ENCODE data around the gene MPV17L2.

MPV17L2 gene

GRCh38 chr19:18211683-18212082 is 18.7 kb downstream of the MPV17L2 start:
- Histone ChIP-seq H3F3A (ENCODE audit: control insufficient read depth, insufficient read depth) (peaks cover 6% of the 10 kb centered on the region), H3K79me2 (ENCODE audit: control insufficient read depth, low read length) (no peaks in the 10 kb centered on the region), H3K4me3 (ENCODE audit: low read length) (no peak overlapping the region), H4K20me1 (ENCODE audit: control insufficient read depth, insufficient read depth, low read depth, low read length) (no peaks in the 10 kb centered on the region), H3K27me3 (ENCODE audit: control insufficient read depth, low read length) (peaks cover 21% of the 10 kb centered on the region), H3K4me2 (ENCODE audit: low read length) (no peak overlapping the region), H3K9me2 (replicated peaks; ENCODE audit: control insufficient read depth, low read length) (no peaks in the 10 kb centered on the region), H3K36me3 (ENCODE audit: control insufficient read depth, low read length) (no peaks in the 10 kb centered on the region), H3K9me3 (ENCODE audit: control insufficient read depth, insufficient read depth, low read length) (no peaks in the 10 kb centered on the region), H3K4me1 (ENCODE audit: control insufficient read depth, low read length) (peaks cover 4% of the 10 kb centered on the region), H3K27ac (ENCODE audit: low read depth, low read length) (no peak overlapping the region)
- no peak for TF ChIP-seq CTCF (IDR thresholded peaks at IDR 0.05; ENCODE audit: low read depth, low read length, poor library complexity, severe bottlenecking)
- no peak for TF ChIP-seq EZH2phosphoT487 (IDR thresholded peaks at IDR 0.05; ENCODE audit: borderline replicate concordance, low read length)

DNA sequence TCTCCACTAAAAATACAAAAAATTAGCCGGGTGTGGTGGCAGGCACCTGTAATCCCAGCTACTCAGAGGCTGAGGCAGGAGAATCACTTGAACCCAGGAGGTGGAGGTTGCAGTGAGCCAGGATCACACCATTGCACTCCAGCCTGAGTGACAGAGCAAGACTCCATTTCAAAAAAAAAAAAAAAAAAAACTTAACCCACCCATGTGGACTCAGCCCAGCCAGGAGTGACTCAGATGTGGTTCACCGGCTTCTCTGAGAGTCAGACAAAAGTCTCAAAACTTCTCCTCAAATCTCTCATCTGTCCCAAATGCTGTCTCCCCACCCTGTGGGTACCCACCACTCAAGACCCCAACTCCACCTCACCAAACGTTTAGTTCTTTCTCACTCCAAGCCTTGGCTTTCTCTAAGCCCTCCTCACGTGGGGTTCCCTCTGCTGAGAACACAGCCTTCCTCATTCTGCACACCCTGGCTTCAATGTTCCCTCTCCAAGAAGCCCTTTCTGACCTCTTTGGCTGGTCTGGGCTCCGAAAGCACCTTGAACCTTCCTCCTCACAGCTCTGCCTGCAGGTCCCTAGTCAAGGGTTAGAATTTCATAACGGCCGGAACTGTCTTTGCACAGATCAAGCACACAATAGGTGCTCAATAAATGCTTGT is 21.9 kb downstream of the MPV17L2 start:
- Histone ChIP-seq H3K4me3 (ENCODE audit: low read length) (no peak overlapping the region), H3K4me1 (ENCODE audit: control insufficient read depth, low read length) (no peaks in the 10 kb centered on the region), H3K27me3 (ENCODE audit: control insufficient read depth, low read length) (peaks cover 34% of the 10 kb centered on the region), H3F3A (ENCODE audit: control insufficient read depth, insufficient read depth) (no peaks in the 10 kb centered on the region), H3K79me2 (ENCODE audit: control insufficient read depth, low read length) (no peaks in the 10 kb centered on the region), H3K27ac (ENCODE audit: low read depth, low read length) (no peak overlapping the region), H3K36me3 (ENCODE audit: control insufficient read depth, low read length) (no peaks in the 10 kb centered on the region), H3K9me3 (ENCODE audit: control insufficient read depth, insufficient read depth, low read length) (no peaks in the 10 kb centered on the region), H3K9me2 (replicated peaks; ENCODE audit: control insufficient read depth, low read length) (no peaks in the 10 kb centered on the region), H4K20me1 (ENCODE audit: control insufficient read depth, insufficient read depth, low read depth, low read length) (no peaks in the 10 kb centered on the region), H3K4me2 (ENCODE audit: low read length) (no peak overlapping the region)
- TF ChIP-seq CTCF (IDR thresholded peaks at IDR 0.05; ENCODE audit: low read depth, low read length, poor library complexity, severe bottlenecking) = no peak
- TF ChIP-seq EZH2phosphoT487 (IDR thresholded peaks at IDR 0.05; ENCODE audit: borderline replicate concordance, low read length) = no peak

GRCh38 chr19:18216789-18217188 is 23.8 kb downstream of the MPV17L2 start:
- no peak for TF ChIP-seq CTCF (IDR thresholded peaks at IDR 0.05; ENCODE audit: low read depth, low read length, poor library complexity, severe bottlenecking)
- TF ChIP-seq EZH2phosphoT487 (IDR thresholded peaks at IDR 0.05; ENCODE audit: borderline replicate concordance, low read length) = no peak
- Histone ChIP-seq H3K4me2 (ENCODE audit: low read length) (no peak overlapping the region), H3F3A (ENCODE audit: control insufficient read depth, insufficient read depth) (no peaks in the 10 kb centered on the region), H3K9me2 (replicated peaks; ENCODE audit: control insufficient read depth, low read length) (no peaks in the 10 kb centered on the region), H3K27ac (ENCODE audit: low read depth, low read length) (no peak overlapping the region), H3K4me1 (ENCODE audit: control insufficient read depth, low read length) (no peaks in the 10 kb centered on the region), H3K36me3 (ENCODE audit: control insufficient read depth, low read length) (no peaks in the 10 kb centered on the region), H3K27me3 (ENCODE audit: control insufficient read depth, low read length) (peaks cover 34% of the 10 kb centered on the region), H3K9me3 (ENCODE audit: control insufficient read depth, insufficient read depth, low read length) (no peaks in the 10 kb centered on the region), H4K20me1 (ENCODE audit: control insufficient read depth, insufficient read depth, low read depth, low read length) (no peaks in the 10 kb centered on the region), H3K79me2 (ENCODE audit: control insufficient read depth, low read length) (no peaks in the 10 kb centered on the region), H3K4me3 (ENCODE audit: low read length) (no peak overlapping the region)
